ENCODE measurements around the gene NEB. TPM values are rescaled to one million over a fixed set of nuclear protein-coding genes. Genes with fewer than 3 reads are reported as not detected.
"Not testable (repeated sequence)": the region's sequence is repeated elsewhere in the genome, so short reads cannot be mapped to it uniquely, and the experiment has no call there.

Gene NEB
- polyA plus RNA-seq, 1 donor from 2014 or later, result 1.4 TPM

- peak overlapping the region; percentile 38 to 84 (median 54) for H3K4me3 Mint-ChIP-seq
- H3K36me3 Mint-ChIP-seq, result peaks cover 7% of the 10 kb centered on the region
- no peaks in the 10 kb centered on the region for H3K27me3 Mint-ChIP-seq
- no peaks in the 10 kb centered on the region for H3K9me3 Mint-ChIP-seq
- peaks cover 53 to 80% (median 67%) of the 10 kb centered on the region in 3 donors for H3K4me1 Mint-ChIP-seq
- H3K27ac Mint-ChIP-seq, result peak overlapping the region; percentile 75 to 94 (median 93)
These were observed 36.7 kb upstream of the NEB start for GRCh38 chr2:151770995-151771394.

GRCh38 chr2:151769606-151770005, 35.3 kb upstream of the NEB start:
- Mint-ChIP-seq H3K36me3 (peaks cover 3% of the 10 kb centered on the region), H3K9me3 (no peaks in the 10 kb centered on the region), H3K4me3 (no peak overlapping the region), H3K4me1 (peaks cover 52 to 82% (median 73%) of the 10 kb centered on the region in 3 donors), H3K27me3 (no peaks in the 10 kb centered on the region), H3K27ac (peak overlapping the region in 1 of 3 donors; percentile 93)

DNA sequence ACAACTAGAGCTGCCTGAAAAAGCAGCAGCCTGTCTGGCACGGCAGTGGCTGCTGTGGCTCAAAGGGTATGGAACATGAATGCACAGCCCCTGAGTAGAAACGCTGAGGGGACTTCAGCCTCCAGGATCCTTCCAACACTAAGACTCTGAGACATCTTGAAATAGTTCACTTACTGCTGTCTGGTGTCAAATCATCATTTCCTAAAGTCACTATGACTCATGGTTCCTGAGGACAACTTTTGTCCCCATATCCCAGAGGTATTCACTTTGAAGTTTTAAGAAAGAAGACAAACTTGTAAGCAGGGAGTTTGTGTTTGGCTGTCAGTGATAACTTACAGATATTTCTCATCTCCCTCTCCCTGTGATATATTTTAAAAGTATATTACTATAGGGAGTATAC, 33.3 kb upstream of the NEB start:
- H3K4me1 Mint-ChIP-seq, result peaks cover 56 to 82% (median 74%) of the 10 kb centered on the region in 3 donors
- peak overlapping the region; percentile 54 to 97 (median 97) for H3K27ac Mint-ChIP-seq
- no peaks in the 10 kb centered on the region for H3K9me3 Mint-ChIP-seq
- no peaks in the 10 kb centered on the region for H3K27me3 Mint-ChIP-seq
- H3K36me3 Mint-ChIP-seq, result peaks cover 3% of the 10 kb centered on the region
- H3K4me3 Mint-ChIP-seq, result peak overlapping the region in 3 of 4 donors; percentile 14 to 90 (median 15)

DNA sequence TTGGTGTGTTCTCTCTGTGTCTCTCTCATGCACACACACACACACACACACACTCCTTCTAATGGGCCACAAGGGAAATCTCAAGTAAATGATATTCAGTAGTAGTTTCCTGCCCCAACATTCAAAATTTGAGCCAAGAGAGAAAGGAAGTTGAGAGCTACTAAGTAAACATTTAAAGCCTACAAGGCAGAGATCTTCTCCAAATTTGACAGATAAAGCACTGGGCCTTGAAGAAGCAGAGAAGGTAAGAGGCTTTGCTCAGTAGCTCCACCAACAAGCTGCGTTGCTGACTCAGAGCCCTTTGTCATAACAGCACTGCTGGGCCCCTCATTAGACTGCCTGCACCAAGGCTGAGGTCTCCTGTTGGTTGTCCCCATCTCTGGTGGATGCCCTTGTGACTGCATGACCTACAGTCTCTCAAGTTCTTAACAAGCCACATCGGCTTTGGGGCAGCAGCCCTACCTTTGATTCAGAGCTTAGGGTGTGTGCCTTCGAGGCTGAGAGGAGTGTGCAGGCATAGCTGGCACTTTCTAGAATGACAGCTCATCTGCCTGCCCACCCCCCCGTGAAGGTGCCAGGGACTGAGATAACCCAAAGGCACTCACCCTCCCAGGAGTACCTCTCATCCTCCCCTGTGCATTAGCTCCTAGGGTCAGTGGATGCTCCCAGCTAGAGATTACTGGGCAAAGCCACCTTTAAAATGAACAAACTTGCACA, 32.3 kb upstream of the NEB start:
- peaks cover 48 to 73% (median 65%) of the 10 kb centered on the region in 3 donors for H3K4me1 Mint-ChIP-seq
- no peaks in the 10 kb centered on the region for H3K27me3 Mint-ChIP-seq
- H3K27ac Mint-ChIP-seq, result peak overlapping the region; percentile 54 to 97 (median 97)
- no peaks in the 10 kb centered on the region for H3K9me3 Mint-ChIP-seq
- no peaks in the 10 kb centered on the region for H3K36me3 Mint-ChIP-seq
- H3K4me3 Mint-ChIP-seq, result peak overlapping the region; percentile 14 to 90 (median 46)

GRCh38 chr2:151765760-151766410, 31.6 kb upstream of the NEB start:
- peak overlapping the region; percentile 54 to 97 (median 97) for H3K27ac Mint-ChIP-seq
- peak overlapping the region; percentile 14 to 90 (median 46) for H3K4me3 Mint-ChIP-seq
- H3K27me3 Mint-ChIP-seq, result no peaks in the 10 kb centered on the region
- peaks cover 41 to 66% (median 57%) of the 10 kb centered on the region in 3 donors for H3K4me1 Mint-ChIP-seq
- no peaks in the 10 kb centered on the region for H3K36me3 Mint-ChIP-seq
- no peaks in the 10 kb centered on the region for H3K9me3 Mint-ChIP-seq

DNA sequence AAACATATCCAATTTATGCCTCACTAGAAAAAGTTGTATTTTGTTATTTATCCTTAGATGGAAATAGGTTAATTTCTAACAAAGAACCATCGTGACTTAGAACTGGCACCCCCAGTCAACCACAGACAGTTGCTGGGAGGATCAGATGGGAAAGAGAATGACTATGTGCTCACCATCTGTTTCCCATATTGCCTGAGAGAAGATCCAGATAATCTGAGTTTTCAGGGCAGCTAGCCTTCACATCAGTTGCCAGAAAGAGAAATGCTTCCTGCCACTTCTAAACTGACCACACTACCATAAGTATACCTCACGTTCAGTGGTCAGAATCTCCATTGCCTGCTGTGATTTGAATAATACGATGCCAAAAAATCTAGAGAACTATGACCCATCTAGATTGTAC, 28.4 kb upstream of the NEB start:
- Mint-ChIP-seq H3K9me3 (no peaks in the 10 kb centered on the region), H3K27me3 (no peaks in the 10 kb centered on the region), H3K4me1 (peaks cover 38 to 45% (median 39%) of the 10 kb centered on the region in 3 donors), H3K4me3 (peak overlapping the region in 1 of 4 donors; percentile 51), H3K36me3 (no peaks in the 10 kb centered on the region), H3K27ac (no peak overlapping the region)

DNA sequence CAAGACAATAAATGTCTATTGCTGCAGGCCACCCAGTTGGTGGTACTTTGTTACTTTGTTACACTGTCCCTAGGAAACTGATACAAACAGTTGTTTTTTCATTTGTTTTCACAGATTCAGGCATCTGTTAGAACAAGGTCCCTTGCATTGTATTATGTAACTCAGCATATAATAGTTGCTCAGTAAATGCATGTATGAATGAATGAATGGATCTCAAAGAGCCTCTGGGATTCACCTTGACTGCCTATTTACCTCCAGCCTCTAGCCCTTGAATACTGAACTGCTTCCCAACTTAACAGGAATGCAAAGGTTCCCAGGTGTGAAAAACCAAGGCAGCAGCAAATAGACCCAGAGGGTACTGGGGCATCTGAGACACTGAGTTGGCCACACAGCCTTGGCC, 27.4 kb upstream of the NEB start:
- H3K4me3 Mint-ChIP-seq, result no peak overlapping the region
- H3K4me1 Mint-ChIP-seq, result peaks cover 30 to 39% (median 34%) of the 10 kb centered on the region in 3 donors
- no peaks in the 10 kb centered on the region for H3K27me3 Mint-ChIP-seq
- no peak overlapping the region for H3K27ac Mint-ChIP-seq
- H3K36me3 Mint-ChIP-seq, result peaks cover 6% of the 10 kb centered on the region
- no peaks in the 10 kb centered on the region for H3K9me3 Mint-ChIP-seq

DNA sequence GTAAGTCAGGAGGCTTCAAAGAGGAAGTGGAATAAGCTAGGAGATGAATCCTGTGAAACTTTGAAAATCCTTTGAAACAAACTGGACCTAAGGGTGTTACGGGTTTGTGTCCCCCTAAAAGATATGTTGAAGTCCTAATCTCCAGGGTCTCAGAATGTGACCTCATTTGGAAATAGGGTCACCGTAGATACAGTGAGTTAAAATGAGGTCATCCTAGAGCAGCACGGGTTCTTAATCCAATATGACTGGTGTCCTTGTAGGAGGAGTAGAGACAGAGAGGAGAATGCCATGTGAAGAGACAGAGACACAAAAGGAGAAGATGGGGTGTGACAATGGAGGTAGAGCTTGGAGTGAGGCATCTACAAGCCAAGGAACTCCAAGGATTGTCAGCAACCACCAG, 26.9 kb upstream of the NEB start:
- peaks cover 10% of the 10 kb centered on the region for H3K36me3 Mint-ChIP-seq
- peaks cover 26 to 34% (median 29%) of the 10 kb centered on the region in 3 donors for H3K4me1 Mint-ChIP-seq
- H3K4me3 Mint-ChIP-seq, result peak overlapping the region in 1 of 4 donors; percentile 29
- H3K27me3 Mint-ChIP-seq, result no peaks in the 10 kb centered on the region
- no peak overlapping the region for H3K27ac Mint-ChIP-seq
- H3K9me3 Mint-ChIP-seq, result no peaks in the 10 kb centered on the region

DNA sequence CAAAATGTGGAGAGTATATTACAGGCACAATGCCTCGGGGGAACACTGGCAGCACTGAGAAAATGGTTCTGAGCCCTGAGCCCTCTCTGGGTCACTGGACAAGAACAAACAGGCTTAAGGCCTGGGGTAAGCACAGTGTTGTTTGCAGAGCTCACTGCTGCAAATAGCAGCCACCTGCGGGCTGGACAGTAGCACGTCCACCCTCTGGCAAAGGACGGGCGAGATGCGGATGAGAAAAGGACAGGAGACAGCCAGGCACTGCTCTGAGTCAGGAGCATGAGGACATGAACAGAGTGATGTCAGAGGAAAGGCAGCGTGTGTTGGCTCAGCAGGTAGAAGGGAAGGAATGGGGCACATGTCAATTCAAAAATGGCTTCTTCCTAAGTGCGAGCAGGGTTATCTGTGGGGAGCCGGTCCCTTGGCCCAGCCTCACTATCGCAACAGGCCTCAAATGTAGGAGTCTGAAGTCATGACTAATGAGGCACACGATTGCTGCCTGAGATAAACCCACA, 25.9 kb upstream of the NEB start:
- peaks cover 13% of the 10 kb centered on the region for H3K36me3 Mint-ChIP-seq
- H3K27ac Mint-ChIP-seq, result no peak overlapping the region
- H3K27me3 Mint-ChIP-seq, result no peaks in the 10 kb centered on the region
- no peak overlapping the region for H3K4me3 Mint-ChIP-seq
- no peaks in the 10 kb centered on the region for H3K9me3 Mint-ChIP-seq
- peaks cover 17 to 24% (median 22%) of the 10 kb centered on the region in 3 donors for H3K4me1 Mint-ChIP-seq

- no peaks in the 10 kb centered on the region for H3K27me3 Mint-ChIP-seq
- peaks cover 13% of the 10 kb centered on the region for H3K36me3 Mint-ChIP-seq
- H3K4me3 Mint-ChIP-seq, result no peak overlapping the region
- H3K9me3 Mint-ChIP-seq, result no peaks in the 10 kb centered on the region
- H3K4me1 Mint-ChIP-seq, result peaks cover 5 to 11% (median 9%) of the 10 kb centered on the region in 3 donors
- no peak overlapping the region for H3K27ac Mint-ChIP-seq
These were observed 24.5 kb upstream of the NEB start for GRCh38 chr2:151758744-151759143.

DNA sequence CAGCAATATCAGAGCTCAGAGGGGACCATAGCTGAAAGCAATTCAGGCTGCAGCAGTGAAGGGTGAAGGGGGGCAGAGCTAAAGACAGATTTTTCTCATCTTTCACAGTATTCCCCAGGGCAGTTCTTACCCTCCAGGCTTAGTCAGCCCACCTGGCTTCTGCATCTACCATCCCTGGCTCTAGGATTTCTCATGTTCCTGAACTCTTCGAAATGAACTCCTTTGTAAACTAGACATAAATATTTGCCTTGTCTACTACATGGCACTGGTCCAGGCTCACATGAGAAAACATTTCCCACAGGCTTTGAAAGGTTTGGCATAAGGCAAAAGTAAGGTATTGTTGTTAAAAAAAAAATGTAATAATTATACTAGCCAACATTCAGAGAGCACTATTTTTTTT, 23.6 kb upstream of the NEB start:
- Mint-ChIP-seq H3K27me3 (no peaks in the 10 kb centered on the region), H3K4me3 (no peak overlapping the region), H3K9me3 (no peaks in the 10 kb centered on the region), H3K4me1 (peaks cover 0 to 4% (median 4%) of the 10 kb centered on the region in 3 donors), H3K36me3 (peaks cover 13% of the 10 kb centered on the region), H3K27ac (no peak overlapping the region)

- Mint-ChIP-seq H3K9me3 (no peaks in the 10 kb centered on the region), H3K27me3 (no peaks in the 10 kb centered on the region), H3K4me3 (no peak overlapping the region), H3K4me1 (peaks cover 0 to 4% (median 4%) of the 10 kb centered on the region in 3 donors), H3K27ac (peak overlapping the region in 1 of 3 donors; percentile 3), H3K36me3 (peaks cover 13% of the 10 kb centered on the region)
These were observed 22.5 kb upstream of the NEB start for GRCh38 chr2:151756820-151757219.

GRCh38 chr2:151754253-151754897, 20.1 kb upstream of the NEB start:
- Mint-ChIP-seq H3K4me3 (no peak overlapping the region), H3K9me3 (peaks cover 0 to 1% (median 0%) of the 10 kb centered on the region in 3 donors), H3K27ac (no peak overlapping the region), H3K27me3 (no peaks in the 10 kb centered on the region), H3K36me3 (peaks cover 14% of the 10 kb centered on the region), H3K4me1 (peaks cover 0 to 4% (median 4%) of the 10 kb centered on the region in 3 donors)

DNA sequence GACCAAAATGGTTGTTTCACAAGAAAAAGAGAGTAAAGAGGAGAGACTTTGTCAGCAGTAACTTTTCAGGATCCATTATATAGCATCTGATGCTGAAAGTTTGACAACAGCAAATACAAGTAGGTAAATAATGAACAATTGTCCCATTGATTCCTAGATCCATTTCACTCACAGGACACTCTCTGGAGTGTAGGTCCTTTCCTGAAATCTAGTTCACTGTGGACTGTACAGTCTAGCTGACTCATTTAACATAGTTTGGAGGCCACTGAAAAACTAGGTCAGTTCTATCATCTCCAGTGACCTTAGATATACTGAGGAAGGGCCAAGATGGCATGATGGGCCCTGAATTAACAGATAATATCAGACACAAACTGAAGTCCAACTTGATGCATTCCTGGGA, 19.3 kb upstream of the NEB start:
- Mint-ChIP-seq H3K4me1 (peaks cover 0 to 4% (median 4%) of the 10 kb centered on the region in 3 donors), H3K27ac (no peak overlapping the region), H3K27me3 (no peaks in the 10 kb centered on the region), H3K36me3 (peaks cover 14% of the 10 kb centered on the region), H3K4me3 (no peak overlapping the region), H3K9me3 (peaks cover 0 to 2% (median under 1%) of the 10 kb centered on the region in 3 donors)

DNA sequence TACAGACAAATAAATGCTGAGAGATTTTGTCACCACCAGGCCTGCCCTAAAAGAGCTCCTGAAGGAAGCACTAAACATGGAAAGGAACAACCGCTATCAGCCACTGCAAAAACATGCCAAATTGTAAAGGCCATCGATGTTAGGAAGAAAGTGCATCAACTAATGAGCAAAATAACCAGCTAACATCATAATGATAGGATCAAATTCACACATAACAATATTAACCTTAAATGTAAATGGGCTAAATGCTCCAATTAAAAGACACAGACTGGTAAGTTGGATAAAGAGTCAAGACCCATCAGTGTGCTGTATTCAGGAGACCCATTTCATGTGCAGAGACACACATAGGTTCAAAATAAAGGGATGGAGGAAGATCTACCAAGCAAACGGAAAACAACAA, 11.0 kb upstream of the NEB start:
- not testable (repeated sequence) for H3K4me1 Mint-ChIP-seq, H3K4me3 Mint-ChIP-seq, H3K27ac Mint-ChIP-seq, H3K27me3 Mint-ChIP-seq, H3K36me3 Mint-ChIP-seq, H3K9me3 Mint-ChIP-seq
